A172 (cell line): ENCODE measurements around the gene WNT6. TPM values are rescaled to one million over a fixed set of nuclear protein-coding genes. Genes with fewer than 3 reads are reported as not detected.

Experiments
- DNase-seq: peaks from one replicate; pipeline ENCODE4 v3.0.0-alpha.2; 2015; ENCODE audit warnings: low spot score
- total RNA-seq: library from RNA; depleted of rRNA; stranded (reverse); fragments of >200 nt; shearing (Covaris generic); gene quantifications from 2 replicates; pipeline ENCODE4 v1.2.3, GENCODE V29; 2014; rRNA removed

WNT6 gene
- total RNA-seq: 0.24 TPM in 1 of 2 replicates, not detected in the other

GRCh38 chr2:218859556-218859987, at the start of gene WNT6:
WNT6 (plus strand) TSS chr2:218859805; CDS start chr2:218860038, 233 bp downstream.
- no peak for DNase-seq

GRCh38 chr2:218810256-218810655, 49.3 kb upstream of the WNT6 start:
- no peak for DNase-seq

DNA sequence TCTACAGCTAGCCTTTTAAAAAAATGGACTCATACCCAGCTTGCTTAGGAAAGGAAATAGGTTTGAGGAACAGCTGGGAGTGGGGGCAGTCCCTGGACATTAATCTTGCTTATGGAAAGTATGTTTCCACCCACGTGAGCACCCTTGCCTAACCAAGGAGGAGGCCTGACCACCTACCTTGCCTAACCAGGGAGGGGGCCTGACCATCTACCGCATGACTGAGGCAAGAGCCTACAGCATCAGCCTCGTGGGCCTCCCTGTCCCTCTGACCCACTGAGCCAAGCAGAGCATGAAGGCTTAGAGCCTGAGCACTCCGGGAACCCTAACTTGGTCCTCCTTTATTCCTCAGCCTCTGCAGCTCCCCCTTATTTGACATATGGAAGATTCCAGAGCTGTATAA, 48.2 kb upstream of the WNT6 start:
- DNase-seq: no peak

DNA sequence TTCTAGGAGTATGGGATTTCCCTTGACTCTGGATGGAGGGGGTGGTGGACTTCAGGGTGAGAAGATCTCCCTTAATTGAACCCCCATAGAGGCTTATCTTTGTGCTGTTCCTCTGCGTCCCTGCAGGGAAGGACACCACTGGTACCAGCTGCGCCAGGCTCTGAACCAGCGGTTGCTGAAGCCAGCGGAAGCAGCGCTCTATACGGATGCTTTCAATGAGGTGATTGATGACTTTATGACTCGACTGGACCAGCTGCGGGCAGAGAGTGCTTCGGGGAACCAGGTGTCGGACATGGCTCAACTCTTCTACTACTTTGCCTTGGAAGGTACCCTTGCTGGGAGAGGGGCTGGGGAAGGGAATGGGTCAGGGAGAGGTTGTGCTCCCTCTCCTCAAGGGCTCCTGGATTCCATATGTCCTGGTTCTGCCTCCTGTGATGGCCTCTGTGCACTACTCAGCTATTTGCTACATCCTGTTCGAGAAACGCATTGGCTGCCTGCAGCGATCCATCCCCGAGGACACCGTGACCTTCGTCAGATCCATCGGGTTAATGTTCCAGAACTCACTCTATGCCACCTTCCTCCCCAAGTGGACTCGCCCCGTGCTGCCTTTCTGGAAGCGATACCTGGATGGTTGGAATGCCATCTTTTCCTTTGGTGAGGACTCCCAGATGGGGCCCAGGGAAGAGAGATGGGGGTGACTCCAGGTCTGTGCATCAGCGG, 47.3 kb upstream of the WNT6 start:
- DNase-seq: no peak

- DNase-seq: no peak
These were observed 46.7 kb upstream of the WNT6 start for GRCh38 chr2:218812861-218813260.

GRCh38 chr2:218813771-218814460, 45.7 kb upstream of the WNT6 start:
- no peak for DNase-seq

- DNase-seq: no peak
These were observed 44.9 kb upstream of the WNT6 start for GRCh38 chr2:218814540-218815243.

- no peak for DNase-seq
These were observed 44.4 kb upstream of the WNT6 start for GRCh38 chr2:218815244-218815637.

GRCh38 chr2:218815649-218816048, 44.0 kb upstream of the WNT6 start:
- no peak for DNase-seq

GRCh38 chr2:218816561-218817011, 43.0 kb upstream of the WNT6 start:
- no peak for DNase-seq

DNA sequence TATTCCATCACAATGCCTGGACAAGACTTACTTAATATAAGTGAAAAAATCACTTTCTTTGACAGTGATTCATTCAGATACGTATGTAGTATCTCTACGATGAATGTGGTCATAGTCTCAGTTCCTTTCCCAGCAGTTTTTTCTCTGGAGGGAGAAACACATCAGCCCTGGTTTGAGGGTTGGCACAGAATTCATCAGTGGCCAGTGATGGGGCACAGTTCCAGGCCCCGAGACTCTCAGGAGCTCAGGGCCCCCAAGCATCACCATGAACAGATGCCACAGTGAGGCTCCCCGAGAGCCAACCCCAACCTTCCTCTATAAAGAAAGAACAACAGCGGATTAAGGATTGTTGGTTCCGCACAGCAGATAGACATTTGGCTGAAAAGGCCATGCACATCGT, 40.5 kb upstream of the WNT6 start:
- DNase-seq: no peak

GRCh38 chr2:218820746-218821369, 38.7 kb upstream of the WNT6 start:
- no peak for DNase-seq

GRCh38 chr2:218821605-218822211, 37.9 kb upstream of the WNT6 start:
- no peak for DNase-seq

GRCh38 chr2:218822622-218823021, 37.0 kb upstream of the WNT6 start:
- DNase-seq: no peak

DNA sequence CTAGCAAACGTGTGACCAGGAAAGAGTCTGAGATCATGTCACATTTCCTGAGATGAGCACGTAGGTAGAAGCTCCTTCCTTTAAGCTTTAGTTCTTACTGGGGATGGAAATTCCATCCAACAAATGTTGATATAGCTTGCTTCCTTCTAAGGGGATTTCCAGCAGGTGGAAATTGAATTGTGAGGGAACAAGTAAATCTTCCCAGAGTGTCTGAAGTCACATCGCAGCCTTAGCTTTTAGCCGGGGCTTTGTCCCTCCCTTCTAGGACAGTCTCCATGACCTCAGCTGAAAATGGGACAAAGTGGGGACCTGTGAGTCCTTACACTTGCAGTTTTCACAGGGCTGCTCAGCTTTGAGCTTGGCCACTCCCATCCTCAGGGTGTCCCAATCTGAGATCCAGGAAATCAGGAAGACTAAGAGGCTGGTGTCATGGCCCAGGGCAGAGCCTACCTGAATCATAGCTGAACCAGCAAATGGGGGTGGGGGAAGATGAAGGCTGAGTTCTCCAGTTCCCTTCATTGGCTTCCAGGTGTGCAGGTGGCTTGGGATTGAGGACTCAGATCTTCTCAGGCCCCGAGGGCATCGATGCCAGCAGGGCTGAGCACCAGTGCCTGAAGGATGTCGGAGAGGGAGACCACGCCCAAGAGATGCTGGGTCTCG, 36.3 kb upstream of the WNT6 start:
- no peak for DNase-seq

GRCh38 chr2:218824004-218824403, 35.6 kb upstream of the WNT6 start:
- DNase-seq: no peak

GRCh38 chr2:218826791-218827190, 32.8 kb upstream of the WNT6 start:
- no peak for DNase-seq

- no peak for DNase-seq
These were observed 31.7 kb upstream of the WNT6 start for GRCh38 chr2:218827701-218828476.

DNA sequence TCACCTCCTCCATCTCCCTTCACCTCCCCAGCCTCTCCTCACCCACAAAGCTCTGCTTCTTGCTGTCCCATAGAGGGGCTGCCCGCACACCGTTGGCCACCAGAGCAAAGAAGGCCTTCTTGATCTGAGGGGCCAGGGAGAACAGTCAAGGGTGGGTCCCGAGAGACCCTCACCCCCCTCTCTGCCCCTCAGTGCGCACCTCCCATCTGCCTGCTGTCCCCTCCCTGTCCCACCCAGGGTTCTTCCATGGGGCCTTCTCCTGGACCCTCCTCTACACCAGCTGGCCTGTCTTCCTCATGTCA, 31.2 kb upstream of the WNT6 start:
- DNase-seq: no peak

DNA sequence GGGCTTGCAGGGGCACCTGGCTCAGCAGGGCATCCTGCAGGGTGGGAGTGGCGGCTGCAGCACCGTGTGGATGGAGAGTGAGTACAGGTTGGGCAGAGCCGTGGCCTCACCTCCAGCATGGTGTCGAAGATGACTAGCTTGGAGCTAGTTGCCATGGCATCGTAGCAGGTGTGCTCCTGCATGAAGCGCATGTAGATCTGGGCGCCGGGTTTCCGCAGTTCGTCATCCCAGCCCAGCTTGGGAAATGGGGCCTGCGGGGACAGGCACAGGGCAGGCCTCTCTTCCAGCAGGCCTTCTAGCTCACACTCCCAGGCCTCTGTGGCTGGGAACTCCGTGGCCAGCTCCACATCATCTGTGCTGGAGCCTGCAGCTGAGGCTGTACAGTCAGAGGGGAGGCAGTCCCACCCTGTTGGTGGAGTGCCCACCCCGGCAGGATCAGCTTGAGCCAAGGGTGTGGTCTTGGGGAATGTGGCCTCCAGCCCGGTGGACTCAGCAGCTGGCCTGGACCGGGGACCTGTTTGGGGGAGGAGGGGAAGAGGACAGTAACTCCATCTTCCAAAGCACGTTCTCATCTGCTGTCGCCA, 29.6 kb upstream of the WNT6 start:
- DNase-seq: no peak
